Activated CD8-positive, alpha-beta memory T cell treated with anti-CD3 and anti-CD28 coated beads for 1 hour (primary cell): ENCODE data around the gene ACTL7A.
"Not testable (repeated sequence)": the region's sequence is repeated elsewhere in the genome, so short reads cannot be mapped to it uniquely, and the experiment has no call there.

Source experiments
- DNase-seq, 2 donors: peaks; one replicate each; pipeline ENCODE4 v3.0.0-alpha.2; 2020; ENCODE audit warnings: low read depth in 1 of 2; ENCODE audit errors: extremely low read depth in 1 of 2

Gene ACTL7A

GRCh38 chr9:108876425-108876824, 14.4 kb downstream of the ACTL7A start:
- DNase-seq = no peak

GRCh38 chr9:108877524-108877923, 15.5 kb downstream of the ACTL7A start:
- no peak for DNase-seq

GRCh38 chr9:108880738-108881316, 18.8 kb downstream of the ACTL7A start:
- no peak for DNase-seq

- no peak for DNase-seq
Measured at GRCh38 chr9:108882052-108882888, 20.2 kb downstream of the ACTL7A start.

GRCh38 chr9:108883085-108883484, 21.0 kb downstream of the ACTL7A start:
- no peak for DNase-seq

GRCh38 chr9:108884701-108885100, 22.6 kb downstream of the ACTL7A start:
- DNase-seq = no peak

- no peak for DNase-seq
Measured at GRCh38 chr9:108885643-108886348, 23.7 kb downstream of the ACTL7A start.

GRCh38 chr9:108886594-108887271, 24.7 kb downstream of the ACTL7A start:
- DNase-seq = not testable (repeated sequence)

GRCh38 chr9:108889649-108890067, 27.6 kb downstream of the ACTL7A start:
- DNase-seq = no peak

- DNase-seq = no peak
Measured at GRCh38 chr9:108894225-108894997, 32.3 kb downstream of the ACTL7A start.

- no peak for DNase-seq
Measured at GRCh38 chr9:108897324-108898096, 35.4 kb downstream of the ACTL7A start.

GRCh38 chr9:108899023-108899695, 37.1 kb downstream of the ACTL7A start:
- DNase-seq = not testable (repeated sequence)

- no peak for DNase-seq
Measured at GRCh38 chr9:108900176-108900575, 38.1 kb downstream of the ACTL7A start.

GRCh38 chr9:108903420-108904103, 41.5 kb downstream of the ACTL7A start:
- DNase-seq = no peak

GRCh38 chr9:108904161-108904560, 42.1 kb downstream of the ACTL7A start:
- DNase-seq = no peak

- no peak for DNase-seq
Measured at GRCh38 chr9:108905494-108905893, 43.4 kb downstream of the ACTL7A start.

GRCh38 chr9:108910402-108910801, 48.3 kb downstream of the ACTL7A start:
- no peak for DNase-seq

- DNase-seq = no peak
Measured at GRCh38 chr9:108910914-108911313, 48.8 kb downstream of the ACTL7A start.

GRCh38 chr9:108911820-108912219, 49.8 kb downstream of the ACTL7A start:
- no peak for DNase-seq
